Sigmoid colon (tissue), 4 donors: ENCODE measurements around the gene KLHL1.

Experiments used
- EP300 ChIP-seq, 4 donors: sonication (generic); formaldehyde crosslinking; IDR thresholded peaks; one replicate each; pipeline ENCODE4 v1.6.1; 2017; ENCODE audit warnings: antibody characterized with exemption in 4 of 4
- POLR2A ChIP-seq, 2 donors: fragments of 450-650 bp; IDR thresholded peaks; one replicate each; pipeline ENCODE4 v1.6.1; 2016; ENCODE audit warnings: antibody characterized with exemption in 2 of 2, mild to moderate bottlenecking in 2 of 2, moderate library complexity in 2 of 2
- POLR2AphosphoS5 ChIP-seq, 4 donors: sonication (generic); formaldehyde crosslinking; IDR thresholded peaks; one replicate each; pipeline ENCODE4 v1.6.1; 2017; ENCODE audit warnings: antibody characterized with exemption in 4 of 4
- TF ChIP-seq, protein P1 (sequence below), 4 experiments: fragments of 450-650 bp in 3 of 4; fragments of 200-600 bp in 1 of 4; IDR thresholded peaks; one replicate each; pipeline ENCODE4 v1.5.1; 2016 to 2019; ENCODE audit warnings: antibody characterized with exemption in 4 of 4, mild to moderate bottlenecking in 3 of 4, moderate library complexity in 2 of 4

DNA sequence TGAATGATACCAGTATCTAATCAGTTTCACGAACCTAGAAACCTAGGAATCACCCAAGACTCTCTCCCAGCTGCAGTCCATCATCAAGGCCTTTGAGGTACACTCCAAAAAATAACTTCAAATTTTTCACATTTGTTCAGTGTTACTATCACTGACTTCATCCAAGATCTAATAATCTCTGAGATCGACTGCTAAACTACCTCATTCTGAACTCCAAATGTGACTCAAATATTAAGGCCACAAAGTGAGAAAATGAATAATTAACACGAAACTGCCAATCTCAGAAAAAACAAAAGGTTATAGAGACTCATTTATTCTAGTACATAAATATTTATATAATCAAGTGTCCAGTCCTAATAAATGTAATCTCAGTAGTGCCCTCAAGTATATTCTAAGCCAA lies 430.9 kb downstream of the KLHL1 start:
- TF ChIP-seq, protein P1, sequence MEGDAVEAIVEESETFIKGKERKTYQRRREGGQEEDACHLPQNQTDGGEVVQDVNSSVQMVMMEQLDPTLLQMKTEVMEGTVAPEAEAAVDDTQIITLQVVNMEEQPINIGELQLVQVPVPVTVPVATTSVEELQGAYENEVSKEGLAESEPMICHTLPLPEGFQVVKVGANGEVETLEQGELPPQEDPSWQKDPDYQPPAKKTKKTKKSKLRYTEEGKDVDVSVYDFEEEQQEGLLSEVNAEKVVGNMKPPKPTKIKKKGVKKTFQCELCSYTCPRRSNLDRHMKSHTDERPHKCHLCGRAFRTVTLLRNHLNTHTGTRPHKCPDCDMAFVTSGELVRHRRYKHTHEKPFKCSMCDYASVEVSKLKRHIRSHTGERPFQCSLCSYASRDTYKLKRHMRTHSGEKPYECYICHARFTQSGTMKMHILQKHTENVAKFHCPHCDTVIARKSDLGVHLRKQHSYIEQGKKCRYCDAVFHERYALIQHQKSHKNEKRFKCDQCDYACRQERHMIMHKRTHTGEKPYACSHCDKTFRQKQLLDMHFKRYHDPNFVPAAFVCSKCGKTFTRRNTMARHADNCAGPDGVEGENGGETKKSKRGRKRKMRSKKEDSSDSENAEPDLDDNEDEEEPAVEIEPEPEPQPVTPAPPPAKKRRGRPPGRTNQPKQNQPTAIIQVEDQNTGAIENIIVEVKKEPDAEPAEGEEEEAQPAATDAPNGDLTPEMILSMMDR (IDR thresholded peaks at IDR 0.05): no peak
- TF ChIP-seq EP300 (IDR thresholded peaks at IDR 0.05) (no peak), POLR2A (IDR thresholded peaks at IDR 0.05) (no peak), POLR2AphosphoS5 (IDR thresholded peaks at IDR 0.05) (no peak)
